Thoracic aorta (tissue), 2 donors: ENCODE measurements around the gene PLA2G15. TPM values are rescaled to one million over a fixed set of nuclear protein-coding genes. Genes with fewer than 3 reads are reported as not detected.

ENCODE experiments used
- ATAC-seq: fragments of 150-250 bp; one replicate; pipeline ENCODE4 v1.8.0; 2017; ENCODE audit warnings: low read depth; ENCODE audit not compliant: insufficient number of reproducible peaks, low FRiP score
- DNase-seq: peaks from one replicate; pipeline ENCODE4 v3.0.0-alpha.2; 2020; ENCODE audit warnings: low spot score
- H3K27ac ChIP-seq, 2 donors: fragments of 200-600 bp; sonication (generic); 1 replicate in 1 of 2; 2 replicates in 1 of 2; pipeline ENCODE4 v1.5.1; 2016; ENCODE audit warnings: mild to moderate bottlenecking in 2 of 2, moderate library complexity in 2 of 2
- H3K27me3 ChIP-seq: fragments of 200-600 bp; sonication (generic); replicated peaks from 2 replicates; pipeline ENCODE4 v1.6.0; 2016; ENCODE audit warnings: mild to moderate bottlenecking; ENCODE audit not compliant: insufficient read depth
- H3K36me3 ChIP-seq: fragments of 200-600 bp; sonication (generic); one replicate; pipeline ENCODE4 v1.5.1; 2016
- H3K4me1 ChIP-seq, 2 donors: fragments of 200-600 bp; sonication (generic); 1 replicate in 1 of 2; 2 replicates in 1 of 2; pipeline versions ENCODE4 v1.5.1 to v1.6.0; 2016; ENCODE audit warnings: low read depth in 2 of 2, mild to moderate bottlenecking in 1 of 2; ENCODE audit not compliant: control insufficient read depth in 1 of 2
- H3K4me3 ChIP-seq: fragments of 200-600 bp; sonication (generic); 2 replicates; pipeline ENCODE4 v1.5.1; 2016; ENCODE audit warnings: mild to moderate bottlenecking
- H3K9me3 ChIP-seq: fragments of 200-600 bp; sonication (generic); 2 replicates; pipeline ENCODE4 v1.5.1; 2016
- CTCF ChIP-seq: fragments of 200-600 bp; sonication (generic); IDR thresholded peaks from one replicate; pipeline ENCODE4 v1.5.1; 2019; ENCODE audit warnings: antibody characterized with exemption
- total RNA-seq, 2 donors: library from RNA; depleted of rRNA; stranded (reverse); fragments of >200 nt; gene quantifications; one replicate each; pipeline versions ENCODE4 v1.1.0 to v1.2.3, GENCODE V29; 2016

Gene PLA2G15
- total RNA-seq, 2 donors from 2014 or later = 17.8 to 34.9 TPM

GRCh38 chr16:68223072-68223471 is 22.1 kb upstream of the PLA2G15 start:
- no peak for DNase-seq
- ATAC-seq = no peak
- Histone ChIP-seq H3K36me3 (no peaks in the 10 kb centered on the region), H3K27me3 (no peaks in the 10 kb centered on the region), H3K27ac (no peak overlapping the region), H3K4me3 (no peak overlapping the region), H3K4me1 (peaks cover 0 to 9% of the 10 kb centered on the region in 2 donors), H3K9me3 (no peaks in the 10 kb centered on the region)
- TF ChIP-seq CTCF = no peak

GRCh38 chr16:68226116-68226515 is 19.1 kb upstream of the PLA2G15 start:
- peaks cover 0 to 15% of the 10 kb centered on the region in 2 donors for H3K4me1 ChIP-seq
- no peak overlapping the region for H3K27ac ChIP-seq
- no peak for TF ChIP-seq CTCF
- no peak for ATAC-seq
- H3K27me3 ChIP-seq = no peaks in the 10 kb centered on the region
- DNase-seq = no peak
- no peak overlapping the region for H3K4me3 ChIP-seq
- no peaks in the 10 kb centered on the region for H3K9me3 ChIP-seq
- H3K36me3 ChIP-seq = no peaks in the 10 kb centered on the region

GRCh38 chr16:68227183-68227793 is 17.9 kb upstream of the PLA2G15 start:
- no peak for TF ChIP-seq CTCF

GRCh38 chr16:68227850-68228553 is 17.2 kb upstream of the PLA2G15 start:
- no peak for DNase-seq
- no peaks in the 10 kb centered on the region for H3K36me3 ChIP-seq
- no peak for TF ChIP-seq CTCF
- no peak for ATAC-seq
- no peak overlapping the region for H3K4me3 ChIP-seq
- no peak overlapping the region for H3K27ac ChIP-seq
- no peaks in the 10 kb centered on the region for H3K9me3 ChIP-seq
- no peaks in the 10 kb centered on the region for H3K27me3 ChIP-seq
- H3K4me1 ChIP-seq = peaks cover 0 to 15% of the 10 kb centered on the region in 2 donors

More at GRCh38 chr16:68227183-68227793, 17.9 kb upstream of the PLA2G15 start:
- no peak overlapping the region for H3K27ac ChIP-seq
- H3K4me1 ChIP-seq = peaks cover 0 to 15% of the 10 kb centered on the region in 2 donors
- no peaks in the 10 kb centered on the region for H3K9me3 ChIP-seq
- no peak overlapping the region for H3K4me3 ChIP-seq
- no peaks in the 10 kb centered on the region for H3K36me3 ChIP-seq
- no peak for DNase-seq
- no peak for ATAC-seq
- no peaks in the 10 kb centered on the region for H3K27me3 ChIP-seq

DNA sequence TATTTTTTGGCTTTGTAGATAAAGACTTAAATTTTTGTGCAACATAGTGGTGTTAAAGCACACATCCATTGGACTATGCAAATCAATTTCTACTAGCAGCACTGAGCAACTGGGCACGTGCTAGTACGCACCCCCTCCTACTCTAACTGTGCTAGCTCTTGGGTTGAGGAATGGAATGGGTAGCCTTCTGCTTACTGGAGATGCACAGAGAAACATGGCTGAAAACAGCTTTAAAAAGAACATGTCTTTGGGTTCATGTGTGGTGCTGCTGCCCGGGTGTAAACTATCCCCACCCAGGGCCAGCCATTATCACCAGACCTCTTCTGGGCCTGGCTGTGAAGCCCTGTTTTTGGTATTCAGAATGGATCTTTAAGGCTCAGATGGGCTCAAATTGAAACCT is 16.5 kb upstream of the PLA2G15 start:
- Histone ChIP-seq H3K36me3 (no peaks in the 10 kb centered on the region), H3K27me3 (no peaks in the 10 kb centered on the region), H3K4me1 (peaks cover 0 to 15% of the 10 kb centered on the region in 2 donors), H3K9me3 (no peaks in the 10 kb centered on the region), H3K4me3 (no peak overlapping the region), H3K27ac (no peak overlapping the region)
- DNase-seq (no peak), ATAC-seq (no peak)
- no peak for TF ChIP-seq CTCF
